Activated CD4-positive, alpha-beta T cell treated with anti-CD3 and anti-CD28 coated beads, Interleukin-2, amount 50 U/mL, for 48 hours (primary cell): ENCODE data around the gene STAMBP.
"Not testable (repeated sequence)": the region's sequence is repeated elsewhere in the genome, so short reads cannot be mapped to it uniquely, and the experiment has no call there.

Source experiments
- DNase-seq, 2 experiments: peaks; one replicate each; pipeline ENCODE4 v3.0.0-alpha.2; 2020

The STAMBP gene

DNA sequence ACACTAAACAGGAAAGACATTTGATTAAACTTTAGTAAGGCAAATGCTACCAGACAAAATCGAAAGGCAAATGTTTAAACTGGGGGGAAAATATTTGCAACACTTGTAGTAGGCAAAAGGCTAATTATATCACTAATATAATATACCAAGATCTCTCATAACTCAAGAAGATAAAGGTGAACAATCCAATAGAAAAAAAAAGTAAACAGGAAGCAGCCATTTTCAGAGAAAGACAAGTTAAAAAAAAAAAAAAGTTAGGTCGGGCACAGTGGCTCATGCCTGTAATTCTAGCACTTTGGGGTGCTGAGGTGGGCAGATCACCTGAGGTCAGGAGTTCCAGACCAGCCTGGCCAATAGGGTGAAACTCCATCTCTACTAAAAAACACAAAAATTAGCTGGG is 59.6 kb downstream of the STAMBP start:
- DNase-seq = no peak

DNA sequence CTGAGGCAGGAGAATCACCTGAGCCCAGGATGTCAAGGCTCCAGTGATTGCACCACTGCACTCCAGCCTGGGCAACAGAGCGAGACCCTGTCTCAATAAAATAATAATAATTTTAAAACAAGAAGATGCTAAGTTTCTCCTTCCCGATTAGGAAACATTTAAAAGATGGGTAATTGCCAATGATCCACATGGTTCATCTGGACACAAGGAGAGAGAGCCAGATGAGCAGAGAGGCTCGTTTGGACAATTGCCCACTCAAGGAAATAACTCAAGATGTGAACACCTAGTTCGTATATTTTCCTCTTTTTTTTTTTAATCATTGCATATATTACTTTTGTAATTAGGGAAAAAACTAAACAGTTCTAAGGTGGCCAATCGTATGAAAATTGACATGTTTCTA is 60.4 kb downstream of the STAMBP start:
- DNase-seq = no peak

DNA sequence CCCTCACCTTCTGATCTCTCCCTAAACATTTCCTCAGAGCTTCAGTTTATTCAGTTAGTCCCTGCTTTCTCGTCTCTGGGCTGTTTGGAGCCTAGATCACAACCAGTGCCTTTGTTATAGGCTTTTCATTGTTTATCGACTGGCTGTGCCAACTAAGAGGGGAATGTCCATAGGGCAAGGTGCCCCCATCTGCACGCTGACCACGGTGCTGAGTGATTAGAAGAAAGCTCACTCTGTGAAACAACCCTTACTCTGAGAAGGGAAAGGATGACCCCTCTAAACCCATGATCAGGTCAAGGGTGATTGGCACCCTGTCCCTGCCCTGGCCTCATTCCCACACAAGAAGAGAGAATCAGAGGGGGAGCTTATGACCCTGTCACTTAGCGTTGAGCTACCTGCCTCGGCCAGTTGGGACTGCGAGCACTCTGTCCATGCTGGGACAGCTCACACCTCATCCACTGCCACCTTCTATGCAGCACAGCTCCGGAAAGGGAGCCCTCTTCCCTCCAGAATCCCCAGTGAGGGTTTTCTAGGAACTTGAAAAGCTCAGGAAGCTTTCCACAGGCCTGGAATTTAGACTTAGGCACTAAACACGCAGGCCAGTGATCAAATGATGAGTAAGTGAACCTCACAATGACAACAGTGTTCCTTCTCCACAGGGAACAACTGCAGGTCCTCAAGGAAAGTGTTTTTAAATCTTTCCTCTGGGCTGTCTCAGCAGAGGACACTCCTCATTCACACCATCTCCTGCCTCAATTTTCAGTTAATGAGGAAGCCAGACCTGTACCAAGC is 61.7 kb downstream of the STAMBP start:
- no peak for DNase-seq

DNA sequence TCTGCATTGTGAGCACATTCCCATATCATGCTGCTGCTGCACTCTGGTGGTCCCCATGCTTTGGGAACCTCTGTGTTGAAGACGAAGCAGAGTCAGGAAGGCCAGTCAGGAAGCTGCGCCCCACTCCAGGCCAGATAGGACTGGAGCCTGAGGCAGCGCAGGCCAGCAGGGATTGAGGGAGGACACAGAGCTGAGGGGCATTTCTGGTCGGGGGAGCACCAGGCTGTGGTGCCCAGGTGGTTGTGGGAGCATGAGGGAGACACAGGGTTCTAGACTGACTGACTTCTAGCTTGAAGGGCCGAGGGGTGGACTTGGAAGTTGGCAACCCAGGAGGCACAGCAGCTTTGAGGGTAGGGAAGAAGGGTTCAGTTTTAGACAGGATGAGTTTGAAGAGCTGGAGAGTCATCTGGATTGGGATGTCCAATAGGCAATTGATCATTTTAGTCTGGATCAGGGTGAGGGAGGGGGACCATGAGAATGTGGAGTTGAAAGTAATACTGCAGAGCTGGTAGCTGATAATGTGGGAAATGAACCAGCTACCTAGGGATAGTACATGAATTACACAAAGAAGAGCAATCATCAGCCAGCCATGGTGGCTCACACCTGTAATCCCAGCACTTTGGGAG is 62.6 kb downstream of the STAMBP start:
- no peak for DNase-seq

DNA sequence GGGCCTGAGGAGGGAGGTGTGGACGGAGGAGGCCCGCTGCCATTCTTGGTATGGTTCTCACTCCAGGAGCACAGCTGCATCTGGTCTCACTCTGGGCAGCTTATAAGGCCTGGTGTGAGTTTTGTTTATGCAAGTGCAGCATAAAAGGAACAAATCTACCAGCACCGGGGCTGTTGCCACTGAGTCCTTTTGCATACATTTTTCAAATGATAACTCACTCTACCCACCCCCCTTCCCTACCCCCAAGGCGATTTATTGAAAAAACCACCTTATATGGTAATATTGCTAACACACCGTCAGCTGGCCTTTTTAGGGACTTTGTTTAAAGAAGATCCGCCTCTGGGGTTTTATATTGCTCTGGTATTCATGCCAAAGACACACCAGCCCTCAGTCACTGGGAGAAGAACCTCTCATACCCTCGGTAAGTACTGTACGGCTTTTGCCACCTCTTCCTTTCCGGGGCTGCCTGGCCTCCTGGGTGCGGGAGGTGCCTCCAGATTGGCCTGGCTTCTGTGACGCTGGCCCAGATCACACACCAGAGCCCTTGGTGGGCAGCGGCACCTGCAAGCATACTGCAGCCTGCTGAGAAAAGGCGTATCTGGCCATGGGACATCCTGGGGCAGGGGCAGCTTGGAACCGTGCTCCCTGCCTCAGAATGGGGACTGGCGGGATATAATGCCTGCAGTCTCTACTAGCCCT is 64.0 kb downstream of the STAMBP start, which contains the start of gene ACTG2:
TSS of gene ACTG2 (plus strand) at position 378 of the 699 bp plus-strand sequence. CDS start 8,304 bp downstream, outside the sequence.
- DNase-seq = no peak

DNA sequence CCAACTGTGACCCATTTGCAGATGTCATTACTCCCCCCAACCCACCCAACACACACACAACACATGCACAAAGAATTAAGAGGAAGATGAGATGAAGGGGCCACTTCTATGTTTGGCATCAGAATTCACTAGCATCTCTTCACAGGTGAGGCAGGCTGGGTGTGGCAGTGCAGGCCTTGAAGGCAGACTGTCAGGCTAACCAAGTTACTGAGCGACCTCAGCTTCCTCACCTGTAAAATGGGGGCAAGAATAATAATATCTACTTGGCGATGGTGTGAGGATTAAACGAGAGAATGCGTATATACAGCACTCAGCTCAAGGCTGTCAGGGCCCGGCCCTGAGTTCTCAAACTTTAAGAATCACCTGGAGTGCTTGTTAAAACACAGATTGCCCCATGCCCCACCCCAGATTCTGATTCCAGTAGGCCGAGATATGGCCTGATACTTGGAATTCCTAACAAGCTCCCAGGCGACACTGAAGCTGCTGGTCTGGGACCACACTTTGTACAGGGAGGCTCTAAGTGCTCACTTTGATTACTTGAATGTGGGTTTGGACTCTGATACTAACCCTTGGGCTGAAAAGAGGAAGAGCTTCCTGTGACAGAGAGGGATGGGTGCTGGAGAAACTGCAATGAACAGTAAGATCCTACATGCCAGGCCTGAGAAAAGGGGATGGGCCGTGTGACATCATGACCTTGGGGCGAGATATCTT is 65.2 kb downstream of the STAMBP start:
- no peak for DNase-seq

DNA sequence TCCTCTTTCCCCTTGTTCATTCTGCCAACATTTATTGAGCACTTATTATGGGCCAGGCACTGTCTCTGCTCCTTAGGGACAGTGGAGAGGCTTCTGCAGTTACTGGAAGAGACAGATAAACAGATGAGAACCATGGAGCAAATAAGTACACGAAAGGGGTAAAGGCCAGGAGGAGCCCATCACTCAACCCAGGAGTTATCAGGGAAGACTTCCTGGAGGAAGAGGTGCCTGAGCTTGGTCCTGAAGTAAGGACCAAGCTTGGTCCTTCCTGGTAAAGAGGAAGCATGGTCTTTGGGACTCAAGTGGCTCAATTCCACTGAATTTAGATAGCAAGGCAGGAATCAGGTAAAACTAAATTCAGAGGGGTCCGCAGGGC is 65.7 kb downstream of the STAMBP start:
- DNase-seq = no peak

DNA sequence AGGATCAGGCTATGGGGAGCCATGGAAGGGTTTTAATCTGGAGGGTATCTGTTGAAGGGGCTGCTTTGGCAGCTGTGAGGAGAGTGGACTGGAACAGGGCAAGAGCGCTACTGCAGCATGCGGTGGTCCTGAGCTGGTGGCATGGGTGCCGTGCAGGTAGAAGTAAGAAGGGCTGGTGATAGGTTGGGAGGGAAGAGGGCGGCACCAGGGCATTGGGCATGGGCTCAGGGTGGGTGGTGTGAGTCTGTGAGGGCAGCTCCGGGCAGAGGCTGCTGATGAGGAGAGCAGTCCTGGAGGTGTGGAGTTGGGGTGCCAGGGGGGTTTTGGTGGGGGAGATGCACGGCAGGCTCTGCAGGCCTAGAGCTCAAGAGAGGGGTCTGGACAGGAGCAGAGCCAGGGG is 66.1 kb downstream of the STAMBP start:
- DNase-seq = no peak

DNA sequence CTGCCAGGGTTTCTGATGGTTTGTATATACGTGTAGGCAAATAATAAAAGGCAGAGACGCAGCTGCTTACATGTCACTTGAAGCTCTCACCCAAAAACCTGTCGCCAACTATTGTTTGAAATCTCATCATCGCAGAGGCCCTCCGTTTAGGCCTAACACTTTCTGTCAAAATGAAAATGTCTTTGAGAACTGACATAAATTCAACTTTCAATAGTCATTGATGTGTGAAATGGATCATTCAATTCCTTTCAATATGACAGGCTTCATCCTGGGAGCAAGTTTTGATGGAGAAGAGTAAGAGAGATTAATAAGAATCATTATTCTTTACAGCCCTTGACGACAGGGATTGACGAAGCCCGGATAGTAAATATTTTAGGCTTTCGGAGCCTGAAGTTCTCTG is 66.7 kb downstream of the STAMBP start:
- DNase-seq = no peak

DNA sequence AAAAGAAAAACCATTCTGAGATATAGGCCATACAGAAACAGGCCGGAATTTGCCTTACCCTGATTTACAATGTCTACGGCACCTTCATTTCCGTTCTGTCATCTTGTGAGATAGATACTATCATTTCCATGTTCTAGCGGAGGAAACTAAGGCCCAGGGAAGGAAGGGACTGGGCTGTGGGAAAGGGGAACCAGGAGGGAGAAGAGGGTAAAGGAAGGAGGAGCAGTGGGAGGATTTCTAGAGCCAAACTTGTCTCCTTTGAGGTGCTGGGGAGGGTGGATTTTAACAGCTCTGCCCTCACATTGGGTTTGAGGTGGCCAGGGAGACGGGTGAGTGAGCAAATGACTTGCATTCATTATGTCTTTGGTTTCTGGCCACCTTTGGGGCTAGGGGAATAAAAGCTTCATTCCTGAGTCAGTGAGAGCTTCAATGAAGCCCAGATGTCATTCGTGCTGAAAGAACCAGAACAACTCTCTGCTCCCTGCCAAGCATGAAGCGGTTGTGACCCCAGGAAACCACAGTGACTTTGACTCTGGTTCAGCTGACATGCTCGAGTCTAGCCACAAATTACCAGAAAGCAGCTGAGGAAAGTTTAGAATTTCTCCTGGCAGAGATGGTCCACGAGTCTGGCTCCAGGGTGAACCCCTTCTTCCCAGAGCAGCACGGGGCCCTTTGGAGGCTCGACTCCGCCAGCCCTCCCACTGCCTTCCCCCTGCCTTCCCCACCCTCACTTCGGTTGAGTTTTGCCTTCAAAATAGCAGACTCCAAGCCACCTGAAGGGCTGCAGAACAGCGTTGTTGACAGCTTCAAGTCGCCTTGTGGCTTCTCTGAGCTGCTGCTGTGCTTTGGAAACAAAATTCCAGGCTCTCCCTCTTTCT is 67.8 kb downstream of the STAMBP start:
- DNase-seq = peak; percentile 22 to 48

DNA sequence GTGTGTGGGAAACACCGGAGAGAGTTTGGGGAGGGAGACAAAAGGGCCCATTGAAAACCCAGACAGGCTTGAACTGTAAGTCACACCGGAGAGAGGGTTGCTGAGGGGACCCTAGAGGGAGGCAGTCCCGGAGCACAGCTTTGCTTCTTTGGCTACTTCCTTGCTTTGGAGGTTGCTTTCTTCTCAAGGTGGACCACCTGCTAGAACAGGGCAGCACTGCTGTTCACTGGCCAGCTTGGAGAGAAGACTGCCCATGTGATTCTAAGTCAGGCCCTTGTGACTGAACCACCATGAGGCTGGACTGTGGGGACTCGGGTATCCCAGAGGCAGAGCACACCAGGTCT is 68.5 kb downstream of the STAMBP start:
- DNase-seq = no peak

DNA sequence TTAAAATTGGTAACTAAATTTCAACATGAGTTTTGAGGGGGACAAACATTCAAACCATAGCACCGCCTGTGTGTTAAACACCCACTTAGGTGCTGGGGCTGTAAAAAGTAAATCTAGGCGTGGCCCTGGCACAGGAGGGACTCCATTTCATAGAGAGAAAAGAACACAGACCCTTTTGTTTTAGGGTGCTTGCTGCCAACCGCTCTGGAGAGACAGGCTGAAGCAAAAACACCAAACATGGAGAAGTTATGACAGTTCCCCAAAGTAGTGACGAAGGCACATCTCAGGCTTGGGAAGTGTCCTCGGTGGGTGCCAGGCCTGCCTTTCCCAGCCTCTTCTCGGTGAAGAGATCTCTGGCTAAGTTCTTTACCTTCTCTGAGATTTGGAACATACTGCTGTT is 69.2 kb downstream of the STAMBP start:
- DNase-seq = no peak

DNA sequence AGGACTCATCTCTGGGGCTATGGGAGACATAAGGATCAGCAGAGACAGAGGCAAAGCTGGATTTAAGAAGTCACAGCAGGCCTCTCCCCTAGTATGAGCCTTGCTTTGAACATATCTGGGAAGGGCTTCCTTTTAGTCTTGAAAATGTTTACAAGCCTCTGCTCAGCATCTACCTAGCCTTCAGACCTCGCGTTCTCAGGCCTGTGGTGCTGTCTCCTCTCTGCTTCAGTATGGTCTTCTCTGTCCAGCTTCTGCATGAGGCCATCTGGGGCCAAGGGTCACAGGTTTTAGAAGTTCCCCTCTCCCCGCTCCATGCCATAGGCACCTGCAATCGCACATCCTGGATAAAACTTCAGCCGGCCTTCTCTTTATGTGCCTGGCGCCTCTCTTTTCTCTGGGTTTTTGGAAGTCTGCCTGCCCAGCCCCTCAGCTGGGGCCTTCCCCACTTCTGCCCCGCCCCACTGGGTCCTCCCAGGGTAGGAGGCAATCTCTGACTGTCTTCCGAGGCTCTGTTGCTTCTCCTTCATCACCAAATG is 71.1 kb downstream of the STAMBP start:
- no peak for DNase-seq

DNA sequence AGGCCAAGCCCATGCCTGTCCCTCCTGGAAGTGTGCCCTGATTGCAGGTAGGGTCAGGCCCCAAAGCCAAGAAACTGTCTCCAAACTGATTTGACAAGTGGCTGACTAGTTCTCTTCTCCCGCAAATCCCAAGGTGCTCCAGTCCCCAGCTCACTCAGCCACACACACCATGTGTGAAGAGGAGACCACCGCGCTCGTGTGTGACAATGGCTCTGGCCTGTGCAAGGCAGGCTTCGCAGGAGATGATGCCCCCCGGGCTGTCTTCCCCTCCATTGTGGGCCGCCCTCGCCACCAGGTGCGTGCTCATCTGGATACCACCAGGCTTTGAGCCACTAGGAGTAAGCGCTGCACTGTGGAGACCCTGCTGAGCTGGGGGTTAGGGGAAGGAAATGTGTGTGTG is 72.4 kb downstream of the STAMBP start:
- no peak for DNase-seq

DNA sequence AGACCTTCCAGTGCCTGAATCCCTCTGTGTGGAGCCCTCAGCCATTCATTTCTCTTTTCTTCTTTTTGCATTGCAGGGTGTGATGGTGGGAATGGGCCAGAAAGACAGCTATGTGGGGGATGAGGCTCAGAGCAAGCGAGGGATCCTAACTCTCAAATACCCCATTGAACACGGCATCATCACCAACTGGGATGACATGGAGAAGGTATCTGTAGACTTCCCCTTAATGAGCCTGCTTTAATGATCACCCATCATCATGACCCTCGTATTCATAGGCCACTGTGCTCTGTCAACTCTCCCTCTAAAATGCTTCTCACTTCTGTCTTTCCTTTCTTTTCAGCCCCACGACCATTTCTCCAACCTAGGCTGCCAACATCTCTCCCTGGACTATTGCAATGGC is 73.5 kb downstream of the STAMBP start:
- no peak for DNase-seq

DNA sequence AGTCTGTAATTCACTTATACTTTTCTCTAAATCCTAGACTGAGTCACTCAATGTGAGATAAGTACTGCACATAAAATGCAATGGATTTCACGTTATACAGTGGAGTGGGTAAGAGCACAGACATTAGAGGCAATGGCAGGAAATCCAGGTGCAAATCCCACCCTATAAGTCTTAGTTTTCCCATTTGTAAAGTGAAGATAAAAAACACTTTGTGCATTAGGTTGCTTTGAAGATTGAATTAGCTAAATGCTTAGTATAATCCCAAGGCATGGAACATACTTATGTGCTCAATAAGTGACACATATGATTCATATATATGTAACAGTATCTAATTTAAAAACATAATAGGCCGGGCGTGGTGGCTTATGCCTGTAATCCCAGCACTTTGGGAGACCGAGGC is 74.6 kb downstream of the STAMBP start:
- no peak for DNase-seq

DNA sequence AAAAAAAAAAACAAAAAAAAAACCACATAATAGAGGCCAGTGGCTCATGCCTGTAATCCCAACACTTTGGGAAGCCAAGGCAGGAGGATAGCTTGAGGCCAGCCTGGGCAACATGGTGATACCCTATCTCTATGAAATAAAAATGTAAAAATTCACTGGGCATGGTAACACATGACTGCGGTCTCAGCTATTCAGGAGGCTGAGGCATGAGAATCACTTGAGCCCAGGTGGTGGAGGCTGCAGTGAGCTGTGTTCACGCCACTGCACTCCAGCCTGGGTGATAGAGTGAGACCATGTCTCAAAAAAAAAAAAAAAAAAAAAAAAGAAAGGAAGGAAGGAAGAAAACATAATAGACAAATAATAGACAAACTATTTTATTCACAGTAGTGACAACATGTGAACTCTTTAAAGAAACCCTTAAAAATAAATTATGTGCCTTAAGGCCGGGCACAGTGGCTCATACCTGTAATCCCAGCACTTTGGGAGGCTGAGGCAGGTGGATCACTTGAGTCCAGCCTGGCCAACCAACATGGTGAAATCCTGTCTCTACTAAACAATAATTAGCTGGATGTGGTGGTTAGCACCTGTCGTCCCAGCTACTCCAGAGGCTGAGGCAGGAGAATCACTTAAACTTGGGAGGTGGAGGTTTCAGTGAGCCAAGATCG is 75.3 kb downstream of the STAMBP start:
- DNase-seq = not testable (repeated sequence)

DNA sequence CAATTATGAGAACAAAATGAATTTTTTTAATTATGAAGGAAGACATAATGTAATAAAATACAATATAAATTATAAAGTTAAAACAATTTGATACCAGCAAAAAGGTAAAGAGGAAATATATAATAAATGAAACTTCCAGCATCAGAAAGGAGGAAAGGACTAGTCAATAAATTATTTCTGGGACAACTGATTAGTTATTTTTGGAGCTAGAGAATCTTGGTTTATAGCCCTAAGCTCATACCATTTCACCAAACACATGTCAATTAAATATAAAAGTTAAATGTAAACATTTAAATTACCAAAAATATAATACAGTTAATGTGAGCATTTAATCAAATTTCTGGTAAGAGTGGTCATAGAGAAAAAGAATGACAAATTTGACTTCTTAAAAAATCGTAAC is 76.2 kb downstream of the STAMBP start:
- no peak for DNase-seq

DNA sequence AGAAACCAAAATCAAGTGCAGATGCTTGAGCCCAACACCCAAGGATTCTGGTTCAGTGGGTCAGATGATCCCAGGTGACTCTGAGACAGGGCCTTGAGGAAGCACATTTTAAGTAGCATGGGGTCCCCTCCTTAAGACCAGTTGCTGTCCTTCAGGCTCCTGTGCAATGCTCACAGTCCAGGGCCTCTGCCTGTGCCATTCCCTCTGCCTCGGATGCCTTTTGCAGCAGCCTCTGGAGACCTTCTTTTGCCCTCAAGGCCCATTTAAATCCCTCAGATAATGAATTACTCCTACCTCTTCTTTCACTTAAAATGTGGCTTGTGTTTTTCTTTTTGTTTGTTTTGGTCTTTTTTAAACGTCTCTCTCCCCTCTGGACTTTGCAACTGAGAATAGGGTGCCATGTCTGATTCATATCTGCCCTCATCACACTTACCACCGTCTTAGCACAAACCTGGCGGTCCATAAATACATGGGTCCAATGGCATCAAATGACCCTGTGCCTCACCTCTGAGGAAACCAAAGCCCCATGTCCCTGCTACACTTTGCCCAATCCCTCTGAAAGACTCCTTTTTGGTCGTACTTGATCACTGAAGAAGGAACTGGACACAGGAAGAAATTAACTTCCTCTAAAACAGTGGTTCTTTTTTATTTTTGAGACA is 78.2 kb downstream of the STAMBP start:
- DNase-seq = no peak

DNA sequence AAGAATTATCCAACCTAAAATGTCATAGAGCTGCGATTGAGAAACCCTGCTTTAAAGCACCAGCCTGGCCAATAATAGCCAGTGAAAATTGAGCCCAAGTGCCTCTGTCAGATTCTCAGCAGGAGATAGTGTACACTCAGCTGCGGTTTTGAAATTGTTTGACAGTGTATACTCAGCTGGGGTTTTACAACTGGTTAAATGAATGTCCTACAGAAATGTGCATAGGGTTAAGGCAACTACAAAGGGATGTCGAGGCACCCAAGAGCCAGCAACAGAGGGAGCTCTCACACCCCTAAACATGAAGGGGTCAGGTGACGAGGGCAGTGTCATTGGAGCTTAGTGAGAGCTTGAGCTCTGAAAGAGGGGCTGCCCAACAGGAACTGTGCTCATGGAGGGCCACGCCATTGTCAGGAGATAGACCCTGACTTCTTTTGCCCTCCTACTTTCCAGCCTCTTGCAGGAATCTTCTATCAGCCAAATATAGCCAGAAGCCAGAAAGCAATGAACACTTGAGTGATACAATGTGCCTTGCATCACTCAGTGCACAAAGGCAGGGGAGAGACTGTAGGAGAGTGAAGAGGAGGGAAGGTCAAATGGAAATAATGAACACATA is 79.2 kb downstream of the STAMBP start:
- DNase-seq = peak; percentile 56 to 57
